Cardiac ventricle fibroblast (primary cell): Measurements from ENCODE around the gene SNX13. TPM values are rescaled to one million over a fixed set of nuclear protein-coding genes. Genes with fewer than 3 reads are reported as not detected.

Experiments used
- total RNA-seq: library from RNA; depleted of rRNA; stranded (reverse); fragments of >200 nt; gene quantifications from 2 replicates; pipeline ENCODE4 v1.2.3, GENCODE V29; 2015

SNX13 gene
- total RNA-seq, result 35.3 and 50.7 TPM in 2 replicates

GRCh38 chr7:17940302-17940883, at the start of gene SNX13:
Gene SNX13 (minus strand): TSS chr7:17940494. CDS start chr7:17940295, 199 bp downstream.

Other genes starting within 250 kb of the SNX13 start
- not detected in 2 replicates for gene PRPS1L1, start 87.4 kb upstream of the SNX13 start, total RNA-seq